ENCODE measurements around the gene QKI. TPM values are rescaled to one million over a fixed set of nuclear protein-coding genes. Genes with fewer than 3 reads are reported as not detected.

Gene QKI
- total and polyA plus RNA-seq, 2 experiments from 2014 or later = 38.0 to 92.5 TPM

DNA sequence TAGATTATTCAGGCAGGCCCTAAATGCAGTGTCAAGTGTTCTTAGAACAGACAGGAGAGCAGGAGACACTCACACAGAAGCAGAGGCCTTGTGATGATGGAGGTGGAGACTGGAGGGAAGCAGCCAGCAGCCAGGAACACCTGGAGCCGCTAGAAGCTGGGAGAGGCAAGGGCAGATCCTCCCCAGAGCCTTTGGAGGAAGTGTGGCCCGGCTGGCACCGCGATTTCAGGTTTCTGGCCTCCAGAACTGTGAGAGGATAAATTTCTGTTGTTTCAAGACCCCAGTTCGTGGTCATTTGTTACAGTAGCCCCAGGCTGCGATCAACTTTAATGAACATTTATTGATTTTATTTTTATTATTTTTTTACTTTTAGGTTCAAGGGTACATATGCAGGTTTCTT is 203.0 kb downstream of the QKI start:
- DNase-seq (ENCODE audit: low spot score) = no peak
- no peak for TF ChIP-seq EZH2 (IDR thresholded peaks at IDR 0.05; ENCODE audit: borderline replicate concordance)
- no peak for TF ChIP-seq CTCF (IDR thresholded peaks at IDR 0.05; ENCODE audit: poor library complexity)
- TF ChIP-seq EZH2phosphoT487 (IDR thresholded peaks at IDR 0.05; ENCODE audit: low read depth, severe bottlenecking, unreplicated experiment) = no peak
- Histone ChIP-seq H4K20me1 (ENCODE audit: insufficient read depth, poor library complexity, severe bottlenecking) (no peaks in the 10 kb centered on the region), H3K4me3 (no peak overlapping the region), H3K4me1 (ENCODE audit: insufficient read depth) (no peaks in the 10 kb centered on the region), H3K36me3 (replicated peaks; ENCODE audit: insufficient read depth, low read depth) (no peaks in the 10 kb centered on the region), H3K27ac (no peak overlapping the region), H3K27me3 (no peaks in the 10 kb centered on the region), H3K9me3 (ENCODE audit: low read depth) (no peaks in the 10 kb centered on the region), H2AFZ (no peak overlapping the region), H3K4me2 (no peak overlapping the region), H3K9me2 (replicated peaks; ENCODE audit: insufficient read depth) (no peaks in the 10 kb centered on the region), H3K79me2 (no peaks in the 10 kb centered on the region)
- WGBS (ENCODE audit: low lambda C conversion rate, missing lambda C conversion rate) = 91% methylated on average over 6 of the region's 6 CpGs

GRCh38 chr6:163620101-163620500 is 205.6 kb downstream of the QKI start:
- Histone ChIP-seq H3K4me1 (ENCODE audit: insufficient read depth) (no peaks in the 10 kb centered on the region), H3K4me2 (no peak overlapping the region), H2AFZ (no peak overlapping the region), H3K27ac (no peak overlapping the region), H3K36me3 (replicated peaks; ENCODE audit: insufficient read depth, low read depth) (no peaks in the 10 kb centered on the region), H3K9me2 (replicated peaks; ENCODE audit: insufficient read depth) (no peaks in the 10 kb centered on the region), H3K9me3 (ENCODE audit: low read depth) (no peaks in the 10 kb centered on the region), H3K4me3 (no peak overlapping the region), H3K27me3 (no peaks in the 10 kb centered on the region), H4K20me1 (ENCODE audit: insufficient read depth, poor library complexity, severe bottlenecking) (no peaks in the 10 kb centered on the region), H3K79me2 (no peaks in the 10 kb centered on the region)
- no peak for TF ChIP-seq CTCF (IDR thresholded peaks at IDR 0.05; ENCODE audit: poor library complexity)
- TF ChIP-seq EZH2phosphoT487 (IDR thresholded peaks at IDR 0.05; ENCODE audit: low read depth, severe bottlenecking, unreplicated experiment) = no peak
- WGBS (ENCODE audit: low lambda C conversion rate, missing lambda C conversion rate) = 94% methylated on average over 5 of the region's 5 CpGs
- DNase-seq (ENCODE audit: low spot score) = no peak

- no peaks in the 10 kb centered on the region for H3K27me3 ChIP-seq
- H3K4me1 ChIP-seq (ENCODE audit: insufficient read depth) = no peaks in the 10 kb centered on the region
- no peak overlapping the region for H3K4me2 ChIP-seq
- H3K4me3 ChIP-seq = no peak overlapping the region
- no peaks in the 10 kb centered on the region for H3K9me2 ChIP-seq (replicated peaks; ENCODE audit: insufficient read depth)
- WGBS (ENCODE audit: low lambda C conversion rate, missing lambda C conversion rate) = 91% methylated on average over 16 of the region's 16 CpGs
- no peak overlapping the region for H2AFZ ChIP-seq
- H3K36me3 ChIP-seq (replicated peaks; ENCODE audit: insufficient read depth, low read depth) = no peaks in the 10 kb centered on the region
- DNase-seq (ENCODE audit: low spot score) = no peak
- no peaks in the 10 kb centered on the region for H3K9me3 ChIP-seq (ENCODE audit: low read depth)
- no peak for TF ChIP-seq EZH2phosphoT487 (IDR thresholded peaks at IDR 0.05; ENCODE audit: low read depth, severe bottlenecking, unreplicated experiment)
- no peak for TF ChIP-seq CTCF (IDR thresholded peaks at IDR 0.05; ENCODE audit: poor library complexity)
- no peak for TF ChIP-seq EZH2 (IDR thresholded peaks at IDR 0.05; ENCODE audit: borderline replicate concordance)
- no peak overlapping the region for H3K27ac ChIP-seq
- no peaks in the 10 kb centered on the region for H4K20me1 ChIP-seq (ENCODE audit: insufficient read depth, poor library complexity, severe bottlenecking)
- no peaks in the 10 kb centered on the region for H3K79me2 ChIP-seq
Observed at GRCh38 chr6:163620670-163621330, 206.3 kb downstream of the QKI start.

All from hepatocyte (in vitro differentiated cells).